Memory B cell (primary cell): Measurements from ENCODE around the gene FAM209B.
"Not testable (repeated sequence)": the region's sequence is repeated elsewhere in the genome, so short reads cannot be mapped to it uniquely, and the experiment has no call there.

Experiments used
- ATAC-seq: fragments of 150-1000 bp; cut with Tn5 transposase; 2 replicates; pipeline ENCODE4 v1.10.0; 2021; ENCODE audit warnings: low read depth, mild to moderate bottlenecking, moderate library complexity
- DNase-seq, 2 donors: peaks; one replicate each; pipeline ENCODE4 v3.0.0; 2022; ENCODE audit warnings: low spot score in 2 of 2
- H3K27ac Mint-ChIP-seq: one replicate; pipeline ENCODE4 v1.8.0; 2022; ENCODE audit warnings: mild to moderate bottlenecking, moderate library complexity, mixed read lengths
- H3K27me3 Mint-ChIP-seq: one replicate; pipeline ENCODE4 v1.8.0; 2022; ENCODE audit warnings: mixed read lengths
- H3K36me3 Mint-ChIP-seq: one replicate; pipeline ENCODE4 v1.8.0; 2022; ENCODE audit warnings: mild to moderate bottlenecking, mixed read lengths
- H3K4me1 Mint-ChIP-seq: one replicate; pipeline ENCODE4 v1.8.0; 2022; ENCODE audit warnings: mixed read lengths
- H3K4me3 Mint-ChIP-seq: one replicate; pipeline ENCODE4 v1.8.0; 2022; ENCODE audit warnings: mild to moderate bottlenecking, moderate library complexity, mixed read lengths
- H3K9me3 Mint-ChIP-seq: one replicate; pipeline ENCODE4 v1.8.0; 2022; ENCODE audit warnings: mixed read lengths

Gene FAM209B

GRCh38 chr20:56532946-56533345, at the start of gene FAM209B:
Gene FAM209B, plus strand, starts transcription at chr20:56533246. Its CDS starts 96 bp downstream, at chr20:56533342.
- not testable (repeated sequence) for H3K27ac Mint-ChIP-seq

GRCh38 chr20:56483970-56484369, 49.1 kb upstream of the FAM209B start:
- Mint-ChIP-seq H3K27me3 (no peaks in the 10 kb centered on the region), H3K36me3 (peaks cover 52% of the 10 kb centered on the region), H3K4me1 (peaks cover 15% of the 10 kb centered on the region), H3K27ac (peak overlapping the region; percentile 83), H3K4me3 (no peak overlapping the region), H3K9me3 (no peaks in the 10 kb centered on the region)
- ATAC-seq = peak; percentile 89
- no peak for DNase-seq

More at GRCh38 chr20:56532946-56533345, at the start of gene FAM209B:
- H3K4me1 Mint-ChIP-seq, DNase-seq, H3K27me3 Mint-ChIP-seq, ATAC-seq, H3K4me3 Mint-ChIP-seq, H3K9me3 Mint-ChIP-seq: not testable (repeated sequence)
- H3K36me3 Mint-ChIP-seq = peaks cover 14% of the 10 kb centered on the region

GRCh38 chr20:56487216-56487615, 45.8 kb upstream of the FAM209B start:
- no peak for DNase-seq
- no peak for ATAC-seq
- Mint-ChIP-seq H3K4me3 (no peak overlapping the region), H3K4me1 (peaks cover 17% of the 10 kb centered on the region), H3K27ac (no peak overlapping the region), H3K36me3 (peaks cover 47% of the 10 kb centered on the region), H3K9me3 (no peaks in the 10 kb centered on the region), H3K27me3 (no peaks in the 10 kb centered on the region)

GRCh38 chr20:56488566-56488965, 44.5 kb upstream of the FAM209B start:
- Mint-ChIP-seq H3K27me3 (no peaks in the 10 kb centered on the region), H3K36me3 (peaks cover 45% of the 10 kb centered on the region), H3K27ac (no peak overlapping the region), H3K4me1 (peaks cover 16% of the 10 kb centered on the region), H3K4me3 (no peak overlapping the region), H3K9me3 (no peaks in the 10 kb centered on the region)
- ATAC-seq (no peak), DNase-seq (no peak)

- no peak overlapping the region for H3K27ac Mint-ChIP-seq
- H3K4me1 Mint-ChIP-seq = no peaks in the 10 kb centered on the region
- peaks cover 19% of the 10 kb centered on the region for H3K36me3 Mint-ChIP-seq
- H3K27me3 Mint-ChIP-seq = no peaks in the 10 kb centered on the region
- DNase-seq = no peak
- H3K4me3 Mint-ChIP-seq = no peak overlapping the region
- H3K9me3 Mint-ChIP-seq = peaks cover 5% of the 10 kb centered on the region
- ATAC-seq = no peak
Measured at GRCh38 chr20:56501116-56501515, 31.9 kb upstream of the FAM209B start.

- H3K9me3 Mint-ChIP-seq = no peaks in the 10 kb centered on the region
- H3K27me3 Mint-ChIP-seq = no peaks in the 10 kb centered on the region
- peaks cover 10% of the 10 kb centered on the region for H3K36me3 Mint-ChIP-seq
- ATAC-seq = no peak
- no peak for DNase-seq
- H3K4me3 Mint-ChIP-seq = no peak overlapping the region
- H3K4me1 Mint-ChIP-seq = peaks cover 2% of the 10 kb centered on the region
- no peak overlapping the region for H3K27ac Mint-ChIP-seq
Measured at GRCh38 chr20:56503916-56504315, 29.1 kb upstream of the FAM209B start.

- no peaks in the 10 kb centered on the region for H3K9me3 Mint-ChIP-seq
- ATAC-seq (no peak), DNase-seq (no peak)
- H3K27me3 Mint-ChIP-seq = no peaks in the 10 kb centered on the region
- H3K4me1 Mint-ChIP-seq = peaks cover 2% of the 10 kb centered on the region
- no peak overlapping the region for H3K4me3 Mint-ChIP-seq
- no peak overlapping the region for H3K27ac Mint-ChIP-seq
- H3K36me3 Mint-ChIP-seq = peaks cover 11% of the 10 kb centered on the region
Measured at GRCh38 chr20:56504373-56505005, 28.6 kb upstream of the FAM209B start.

- Mint-ChIP-seq H3K4me1 (peaks cover 2% of the 10 kb centered on the region), H3K27ac (no peak overlapping the region), H3K9me3 (no peaks in the 10 kb centered on the region), H3K4me3 (no peak overlapping the region), H3K36me3 (peaks cover 11% of the 10 kb centered on the region), H3K27me3 (no peaks in the 10 kb centered on the region)
- DNase-seq = no peak
- ATAC-seq = no peak
Measured at GRCh38 chr20:56506103-56506502, 26.9 kb upstream of the FAM209B start.

GRCh38 chr20:56511926-56512325, 21.1 kb upstream of the FAM209B start:
- peaks cover 38% of the 10 kb centered on the region for H3K36me3 Mint-ChIP-seq
- no peak for ATAC-seq
- H3K9me3 Mint-ChIP-seq = no peaks in the 10 kb centered on the region
- DNase-seq = no peak
- no peaks in the 10 kb centered on the region for H3K27me3 Mint-ChIP-seq
- no peak overlapping the region for H3K27ac Mint-ChIP-seq
- H3K4me3 Mint-ChIP-seq = no peak overlapping the region
- peaks cover 2% of the 10 kb centered on the region for H3K4me1 Mint-ChIP-seq

GRCh38 chr20:56513161-56514150, 19.6 kb upstream of the FAM209B start:
- no peak for ATAC-seq

GRCh38 chr20:56516631-56517030, 16.4 kb upstream of the FAM209B start:
- no peaks in the 10 kb centered on the region for H3K27me3 Mint-ChIP-seq
- no peak for DNase-seq
- H3K4me3 Mint-ChIP-seq = no peak overlapping the region
- peaks cover 7% of the 10 kb centered on the region for H3K9me3 Mint-ChIP-seq
- no peaks in the 10 kb centered on the region for H3K4me1 Mint-ChIP-seq
- peaks cover 72% of the 10 kb centered on the region for H3K36me3 Mint-ChIP-seq
- no peak overlapping the region for H3K27ac Mint-ChIP-seq
- ATAC-seq = no peak

More at GRCh38 chr20:56513161-56514150, 19.6 kb upstream of the FAM209B start:
- Mint-ChIP-seq H3K27ac (no peak overlapping the region), H3K27me3 (no peaks in the 10 kb centered on the region), H3K9me3 (peaks cover 2% of the 10 kb centered on the region), H3K4me3 (no peak overlapping the region), H3K36me3 (peaks cover 47% of the 10 kb centered on the region), H3K4me1 (no peaks in the 10 kb centered on the region)
- DNase-seq = no peak

- Mint-ChIP-seq H3K27me3 (no peaks in the 10 kb centered on the region), H3K27ac (no peak overlapping the region), H3K36me3 (peaks cover 70% of the 10 kb centered on the region), H3K4me3 (no peak overlapping the region), H3K9me3 (peaks cover 7% of the 10 kb centered on the region), H3K4me1 (no peaks in the 10 kb centered on the region)
- ATAC-seq = no peak
- no peak for DNase-seq
Measured at GRCh38 chr20:56517211-56517610, 15.8 kb upstream of the FAM209B start.

- Mint-ChIP-seq H3K4me3 (no peak overlapping the region), H3K4me1 (no peaks in the 10 kb centered on the region), H3K27me3 (no peaks in the 10 kb centered on the region), H3K36me3 (peaks cover 71% of the 10 kb centered on the region), H3K27ac (no peak overlapping the region), H3K9me3 (peaks cover 7% of the 10 kb centered on the region)
- ATAC-seq (no peak), DNase-seq (no peak)
Measured at GRCh38 chr20:56517641-56518040, 15.4 kb upstream of the FAM209B start.

GRCh38 chr20:56518126-56518525, 14.9 kb upstream of the FAM209B start:
- Mint-ChIP-seq H3K9me3 (peaks cover 7% of the 10 kb centered on the region), H3K4me1 (no peaks in the 10 kb centered on the region), H3K4me3 (no peak overlapping the region), H3K36me3 (peaks cover 69% of the 10 kb centered on the region), H3K27ac (no peak overlapping the region), H3K27me3 (no peaks in the 10 kb centered on the region)
- DNase-seq = no peak
- ATAC-seq = no peak
